Gastroesophageal sphincter (tissue), 4 donors: Measurements from ENCODE around the gene COL19A1. TPM values are rescaled to one million over a fixed set of nuclear protein-coding genes. Genes with fewer than 3 reads are reported as not detected.

Experiments used
- ATAC-seq: fragments of 150-250 bp; one replicate; pipeline ENCODE4 v1.9.1; 2016; ENCODE audit warnings: mild to moderate bottlenecking, moderate library complexity
- H3K27ac ChIP-seq, 4 donors: fragments of 200-600 bp; sonication (generic) in 3 of 4; 1 replicate in 3 of 4; 2 replicates in 1 of 4; pipeline ENCODE4 v1.5.1; 2016 to 2019
- H3K27me3 ChIP-seq: fragments of 200-600 bp; sonication (generic); one replicate; pipeline ENCODE4 v1.5.1; 2019
- H3K36me3 ChIP-seq, 2 donors: fragments of 200-600 bp; sonication (generic); one replicate each; pipeline ENCODE4 v1.5.1; 2019; ENCODE audit warnings: control low read depth in 1 of 2
- H3K4me1 ChIP-seq, 3 donors: fragments of 200-600 bp; sonication (generic); 1 replicate in 2 of 3; 2 replicates in 1 of 3; pipeline ENCODE4 v1.5.1; 2016 to 2019; ENCODE audit warnings: control low read depth in 2 of 3
- H3K4me3 ChIP-seq, 2 donors: fragments of 200-600 bp; sonication (generic); one replicate each; pipeline ENCODE4 v1.5.1; 2019; ENCODE audit warnings: mild to moderate bottlenecking in 1 of 2, moderate library complexity in 1 of 2
- H3K9me3 ChIP-seq, 3 donors: fragments of 200-600 bp; sonication (generic); one replicate each; pipeline ENCODE4 v1.5.1; 2017 to 2019; ENCODE audit warnings: control low read depth in 2 of 3
- CTCF ChIP-seq, 4 experiments: fragments of 200-600 bp in 2 of 4; fragments of 450-650 bp in 2 of 4; sonication (generic) in 1 of 4; IDR thresholded peaks; one replicate each; pipeline ENCODE4 v1.5.1; 2017 to 2019; ENCODE audit warnings: antibody characterized with exemption in 4 of 4, mild to moderate bottlenecking in 2 of 4, moderate library complexity in 2 of 4
- EP300 ChIP-seq: sonication (generic); formaldehyde crosslinking; IDR thresholded peaks from one replicate; pipeline ENCODE4 v1.6.1; 2017; ENCODE audit warnings: antibody characterized with exemption, mild to moderate bottlenecking
- POLR2A ChIP-seq, 2 donors: fragments of 450-650 bp; IDR thresholded peaks; one replicate each; pipeline ENCODE4 v1.6.1; 2017; ENCODE audit warnings: antibody characterized with exemption in 2 of 2, mild to moderate bottlenecking in 2 of 2, moderate library complexity in 1 of 2
- POLR2AphosphoS5 ChIP-seq: sonication (generic); formaldehyde crosslinking; IDR thresholded peaks from one replicate; pipeline ENCODE4 v1.6.1; 2017; ENCODE audit warnings: antibody characterized with exemption
- WGBS, 2 donors: methylation state at CpG; one replicate each; pipeline ENCODE4 v1.1.5; 2018; ENCODE audit warnings: low coverage in 1 of 2; 5-methylcytosine and 5-hydroxymethylcytosine counted together
- total RNA-seq, 4 donors: library from RNA; depleted of rRNA; stranded (reverse); fragments of >200 nt; gene quantifications; one replicate each; pipeline ENCODE4 v1.1.0, GENCODE V29; 2016

COL19A1 gene
- total RNA-seq, 4 donors from 2014 or later: 3.7 to 15.6 (median 6.5) TPM

GRCh38 chr6:70112716-70113115, 246.4 kb downstream of the COL19A1 start:
- Histone ChIP-seq H3K9me3 (no peaks in the 10 kb centered on the region), H3K27me3 (no peaks in the 10 kb centered on the region), H3K4me1 (no peaks in the 10 kb centered on the region), H3K4me3 (no peak overlapping the region), H3K27ac (no peak overlapping the region), H3K36me3 (no peaks in the 10 kb centered on the region)
- ATAC-seq: no peak
- TF ChIP-seq POLR2A (IDR thresholded peaks at IDR 0.05) (no peak), POLR2AphosphoS5 (no peak), EP300 (no peak), CTCF (IDR thresholded peaks at IDR 0.05) (no peak)
- WGBS, 2 donors: 53% methylated on average over 5 of the region's 5 CpGs; no CpG with 5 or more reads in 1 of the 2 donors

- H3K27ac ChIP-seq: no peak overlapping the region
- TF ChIP-seq POLR2A (IDR thresholded peaks at IDR 0.05) (no peak), CTCF (IDR thresholded peaks at IDR 0.05) (no peak), EP300 (no peak), POLR2AphosphoS5 (no peak)
- H3K27me3 ChIP-seq: no peaks in the 10 kb centered on the region
- no peak overlapping the region for H3K4me3 ChIP-seq
- 67 to 88% methylated on average over 1 of the region's 1 CpG for WGBS, 2 donors
- no peaks in the 10 kb centered on the region for H3K36me3 ChIP-seq
- ATAC-seq: no peak
- H3K4me1 ChIP-seq: no peaks in the 10 kb centered on the region
- no peaks in the 10 kb centered on the region for H3K9me3 ChIP-seq
Measured at GRCh38 chr6:70113171-70113570, 246.8 kb downstream of the COL19A1 start.

GRCh38 chr6:70118670-70119069, 252.3 kb downstream of the COL19A1 start:
- ATAC-seq: no peak
- H3K36me3 ChIP-seq: no peaks in the 10 kb centered on the region
- WGBS, 2 donors: 74 to 83% methylated on average over 2 of the region's 2 CpGs

GRCh38 chr6:70119218-70119835, 253.0 kb downstream of the COL19A1 start:
- Histone ChIP-seq H3K36me3 (no peaks in the 10 kb centered on the region), H3K9me3 (no peaks in the 10 kb centered on the region), H3K27ac (no peak overlapping the region), H3K4me1 (no peaks in the 10 kb centered on the region), H3K4me3 (no peak overlapping the region), H3K27me3 (no peaks in the 10 kb centered on the region)
- TF ChIP-seq CTCF (IDR thresholded peaks at IDR 0.05) (no peak), EP300 (no peak), POLR2A (IDR thresholded peaks at IDR 0.05) (no peak), POLR2AphosphoS5 (no peak)
- ATAC-seq: no peak
- 74 to 89% methylated on average over 5 to 6 of the region's 7 CpGs for WGBS, 2 donors

More at GRCh38 chr6:70118670-70119069, 252.3 kb downstream of the COL19A1 start:
- Histone ChIP-seq H3K9me3 (no peaks in the 10 kb centered on the region), H3K4me1 (no peaks in the 10 kb centered on the region), H3K27me3 (no peaks in the 10 kb centered on the region), H3K4me3 (no peak overlapping the region), H3K27ac (no peak overlapping the region)
- no peak for TF ChIP-seq POLR2AphosphoS5
- no peak for TF ChIP-seq EP300
- TF ChIP-seq POLR2A (IDR thresholded peaks at IDR 0.05): no peak
- no peak for TF ChIP-seq CTCF (IDR thresholded peaks at IDR 0.05)

DNA sequence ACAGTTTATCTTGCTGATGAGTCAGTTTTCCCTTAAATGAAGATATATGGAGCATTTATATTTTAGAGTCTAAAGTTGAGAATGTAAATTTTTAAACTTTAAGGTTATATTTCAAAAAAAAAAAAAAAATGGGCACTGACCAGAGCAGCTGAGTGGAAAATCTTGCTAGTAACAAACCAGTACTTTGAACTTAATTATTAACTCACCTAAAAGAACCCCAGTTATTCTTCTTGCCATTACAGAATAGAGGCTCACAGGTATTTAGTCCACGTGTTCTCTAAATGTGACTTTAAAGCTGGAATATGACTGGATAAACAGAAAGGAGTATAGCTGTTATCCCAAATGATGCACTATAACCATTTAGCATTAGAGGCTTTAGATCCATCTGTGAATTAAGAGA, 258.1 kb downstream of the COL19A1 start:
- ATAC-seq: no peak
- no peak overlapping the region for H3K27ac ChIP-seq
- 86 to 94% methylated on average over 1 of the region's 1 CpG for WGBS, 2 donors

More for the DNA sequence above, 258.1 kb downstream of the COL19A1 start:
- no peak for TF ChIP-seq EP300
- no peak for TF ChIP-seq POLR2AphosphoS5
- no peak for TF ChIP-seq CTCF (IDR thresholded peaks at IDR 0.05)
- no peak for TF ChIP-seq POLR2A (IDR thresholded peaks at IDR 0.05)
- H3K9me3 ChIP-seq: no peaks in the 10 kb centered on the region
- H3K36me3 ChIP-seq: no peaks in the 10 kb centered on the region
- H3K27me3 ChIP-seq: no peaks in the 10 kb centered on the region
- no peaks in the 10 kb centered on the region for H3K4me1 ChIP-seq
- no peak overlapping the region for H3K4me3 ChIP-seq
